Lower lobe of right lung (tissue), 2 donors: ENCODE measurements around the gene HEXIM1. TPM values are rescaled to one million over a fixed set of nuclear protein-coding genes. Genes with fewer than 3 reads are reported as not detected.
A peak's percentile ranks its signal among the peaks of the same experiment; 100 is the strongest.

Experiments used
- ATAC-seq, 2 donors: fragments of 200-7000 bp; cut with Tn5 transposase; one replicate each; pipeline ENCODE4 v1.9.1; 2020 to 2022; ENCODE audit warnings: mild to moderate bottlenecking in 2 of 2, moderate library complexity in 2 of 2
- DNase-seq: peaks from one replicate; pipeline ENCODE4 v3.0.0-alpha.2; 2020
- H3K27ac ChIP-seq: fragments of 200-600 bp; one replicate; pipeline ENCODE4 v1.8.0; 2022
- H3K27me3 ChIP-seq: fragments of 200-600 bp; one replicate; pipeline ENCODE4 v1.8.0; 2022; ENCODE audit warnings: low read depth
- H3K36me3 ChIP-seq: fragments of 200-600 bp; one replicate; pipeline ENCODE4 v1.8.0; 2022; ENCODE audit warnings: mild to moderate bottlenecking
- H3K4me1 ChIP-seq: fragments of 200-600 bp; one replicate; pipeline ENCODE4 v1.8.0; 2022
- H3K4me3 ChIP-seq: fragments of 200-600 bp; one replicate; pipeline ENCODE4 v1.8.0; 2022; ENCODE audit warnings: mild to moderate bottlenecking
- H3K9me3 ChIP-seq: fragments of 200-600 bp; one replicate; pipeline ENCODE4 v1.8.0; 2022
- intact Hi-C: fragments of 100-400 bp; cut with DNase I; formaldehyde crosslinking; loops from one replicate; pipeline ENCODE4 v1.11.0; 2022
- total RNA-seq: library from RNA; stranded (reverse); fragmentation: NEBNext Ultra II Directional; extraction: Animal tissue kit (Norgen Biotek cat#: 25700); gene quantifications from one replicate; pipeline ENCODE4 v1.2.1, GENCODE V29; 2021
- TF ChIP-seq, protein P1 (sequence below): fragments of 200-600 bp; IDR thresholded peaks from one replicate; pipeline ENCODE4 v1.8.0; 2022; ENCODE audit warnings: antibody characterized with exemption, mild to moderate bottlenecking
- donor health status: DM: no; HTN: yes; CAD: no; lungs with severe emphysema.

HEXIM1 gene
- total RNA-seq, 1 donor from 2014 or later: 33.9 TPM

DNA sequence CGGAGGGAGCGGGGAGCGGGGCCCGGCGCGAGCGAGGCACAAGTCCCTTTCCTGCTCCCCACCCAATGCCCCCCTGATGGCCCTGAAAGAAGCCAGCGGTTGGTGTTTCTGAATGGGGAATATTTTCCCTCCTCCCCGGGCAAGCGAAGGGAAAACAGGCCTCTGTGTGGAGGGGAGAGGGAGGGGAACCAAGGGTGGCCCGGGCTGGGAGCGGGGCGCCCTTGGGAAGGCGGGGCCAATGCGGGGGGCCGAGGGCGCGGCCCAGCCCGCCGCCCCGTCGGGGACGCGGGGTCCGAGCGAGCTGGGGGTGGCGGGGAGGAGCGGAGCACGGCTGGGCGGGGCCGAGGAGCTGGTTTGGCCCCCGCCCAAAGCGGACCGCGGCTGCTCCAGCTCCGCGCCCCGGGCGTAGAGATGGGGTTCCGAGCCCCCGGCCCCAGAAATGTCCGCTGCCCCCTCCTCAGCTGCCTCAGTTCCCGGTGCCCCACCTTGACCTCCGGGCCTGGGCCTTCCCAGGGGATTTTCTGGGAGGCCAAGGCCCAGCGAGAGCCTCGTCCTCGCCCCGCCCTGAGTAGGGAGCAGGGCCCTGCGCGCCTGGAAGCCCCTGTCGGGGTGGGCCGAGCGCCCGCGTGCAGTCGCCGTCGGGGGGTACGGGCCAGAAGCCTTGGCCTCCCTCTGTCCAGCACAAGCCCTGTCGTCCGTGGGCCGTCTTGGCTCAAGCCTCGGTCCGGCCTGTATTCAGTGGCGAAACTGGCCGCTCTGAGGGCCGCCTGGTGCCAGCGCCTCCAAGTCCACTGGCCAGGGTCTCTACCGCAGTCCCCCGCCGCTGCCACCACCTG lies 3.9 kb upstream of the HEXIM1 start:
- Histone ChIP-seq H3K9me3 (no peaks in the 10 kb centered on the region), H3K4me3 (peak overlapping the region; percentile 58), H3K27ac (peak overlapping the region; percentile 85), H3K4me1 (peaks cover 25% of the 10 kb centered on the region), H3K27me3 (no peaks in the 10 kb centered on the region), H3K36me3 (no peaks in the 10 kb centered on the region)
- ATAC-seq (peak; percentile 10 to 11), DNase-seq (peak; percentile 66)
- intact Hi-C loops: no loop called here
- TF ChIP-seq, protein P1, sequence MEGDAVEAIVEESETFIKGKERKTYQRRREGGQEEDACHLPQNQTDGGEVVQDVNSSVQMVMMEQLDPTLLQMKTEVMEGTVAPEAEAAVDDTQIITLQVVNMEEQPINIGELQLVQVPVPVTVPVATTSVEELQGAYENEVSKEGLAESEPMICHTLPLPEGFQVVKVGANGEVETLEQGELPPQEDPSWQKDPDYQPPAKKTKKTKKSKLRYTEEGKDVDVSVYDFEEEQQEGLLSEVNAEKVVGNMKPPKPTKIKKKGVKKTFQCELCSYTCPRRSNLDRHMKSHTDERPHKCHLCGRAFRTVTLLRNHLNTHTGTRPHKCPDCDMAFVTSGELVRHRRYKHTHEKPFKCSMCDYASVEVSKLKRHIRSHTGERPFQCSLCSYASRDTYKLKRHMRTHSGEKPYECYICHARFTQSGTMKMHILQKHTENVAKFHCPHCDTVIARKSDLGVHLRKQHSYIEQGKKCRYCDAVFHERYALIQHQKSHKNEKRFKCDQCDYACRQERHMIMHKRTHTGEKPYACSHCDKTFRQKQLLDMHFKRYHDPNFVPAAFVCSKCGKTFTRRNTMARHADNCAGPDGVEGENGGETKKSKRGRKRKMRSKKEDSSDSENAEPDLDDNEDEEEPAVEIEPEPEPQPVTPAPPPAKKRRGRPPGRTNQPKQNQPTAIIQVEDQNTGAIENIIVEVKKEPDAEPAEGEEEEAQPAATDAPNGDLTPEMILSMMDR: no peak

DNA sequence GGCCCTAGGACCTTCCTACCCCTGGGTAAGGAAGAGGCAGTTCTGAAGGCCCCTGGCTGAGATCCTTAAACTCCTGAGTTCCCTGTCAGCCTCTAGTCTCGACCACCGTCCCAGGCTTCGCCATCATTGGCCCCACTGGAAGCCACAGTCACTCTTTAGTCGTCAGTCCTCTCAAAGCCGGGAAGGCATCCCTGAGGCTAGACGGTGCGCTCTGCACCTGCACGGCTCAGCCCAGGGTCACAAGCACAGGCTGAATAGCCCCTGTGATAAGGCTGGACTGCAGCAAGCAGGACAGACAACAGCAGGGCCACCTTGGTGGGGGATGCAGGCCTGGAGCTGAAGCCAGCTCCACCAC lies 3.3 kb upstream of the HEXIM1 start:
- Histone ChIP-seq H3K4me3 (peak overlapping the region; percentile 58), H3K9me3 (no peaks in the 10 kb centered on the region), H3K36me3 (no peaks in the 10 kb centered on the region), H3K27me3 (no peaks in the 10 kb centered on the region), H3K27ac (peak overlapping the region; percentile 85), H3K4me1 (peaks cover 25% of the 10 kb centered on the region)
- TF ChIP-seq, protein P1: no peak
- DNase-seq (no peak), ATAC-seq (no peak)
- intact Hi-C loops: no loop called here

DNA sequence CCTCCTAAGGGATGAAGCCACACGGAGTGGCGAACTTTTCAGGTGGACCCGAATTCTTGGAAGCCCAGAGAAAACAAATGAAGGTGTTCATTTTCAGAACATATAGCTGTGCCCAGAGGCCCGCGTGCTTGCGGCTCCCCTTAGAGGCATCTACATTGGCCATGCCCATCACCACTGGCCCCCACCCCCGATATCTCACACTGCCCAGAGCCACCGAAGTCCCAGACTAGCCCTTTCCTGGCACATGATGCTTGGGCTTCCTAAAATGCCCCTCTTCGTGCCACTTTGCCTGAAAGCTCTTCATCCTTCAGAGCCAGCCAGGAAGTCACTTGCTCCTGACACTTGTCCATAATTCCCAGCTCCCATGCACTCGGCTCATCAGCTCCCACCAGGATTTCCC lies 2.1 kb upstream of the HEXIM1 start:
- H3K27ac ChIP-seq: peak overlapping the region; percentile 98
- H3K36me3 ChIP-seq: no peaks in the 10 kb centered on the region
- H3K4me3 ChIP-seq: no peak overlapping the region
- DNase-seq: no peak
- no peaks in the 10 kb centered on the region for H3K27me3 ChIP-seq
- no peak for ATAC-seq
- intact Hi-C loops: no loop called here
- H3K9me3 ChIP-seq: no peaks in the 10 kb centered on the region
- peaks cover 37% of the 10 kb centered on the region for H3K4me1 ChIP-seq
- TF ChIP-seq, protein P1: no peak

DNA sequence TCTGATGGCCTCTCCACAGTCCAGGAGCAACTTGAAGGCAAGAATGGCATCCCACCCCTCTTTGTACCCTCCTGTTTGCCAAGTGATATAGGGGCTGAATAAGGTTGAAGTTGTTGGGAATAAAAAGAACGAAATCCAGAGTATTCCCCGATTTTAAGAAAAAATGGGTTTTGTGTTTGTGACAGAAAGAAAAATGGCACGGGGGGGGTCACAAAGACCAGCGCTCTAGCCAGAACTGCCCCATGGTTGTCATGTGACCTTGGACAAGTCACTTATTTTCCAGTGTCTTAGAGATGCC lies 1.7 kb upstream of the HEXIM1 start:
- Histone ChIP-seq H3K27ac (peak overlapping the region; percentile 98), H3K9me3 (no peaks in the 10 kb centered on the region), H3K27me3 (no peaks in the 10 kb centered on the region), H3K36me3 (no peaks in the 10 kb centered on the region), H3K4me3 (peak overlapping the region; percentile 71), H3K4me1 (peaks cover 41% of the 10 kb centered on the region)
- TF ChIP-seq, protein P1: no peak
- intact Hi-C loops: no loop called here
- DNase-seq (no peak), ATAC-seq (no peak)

DNA sequence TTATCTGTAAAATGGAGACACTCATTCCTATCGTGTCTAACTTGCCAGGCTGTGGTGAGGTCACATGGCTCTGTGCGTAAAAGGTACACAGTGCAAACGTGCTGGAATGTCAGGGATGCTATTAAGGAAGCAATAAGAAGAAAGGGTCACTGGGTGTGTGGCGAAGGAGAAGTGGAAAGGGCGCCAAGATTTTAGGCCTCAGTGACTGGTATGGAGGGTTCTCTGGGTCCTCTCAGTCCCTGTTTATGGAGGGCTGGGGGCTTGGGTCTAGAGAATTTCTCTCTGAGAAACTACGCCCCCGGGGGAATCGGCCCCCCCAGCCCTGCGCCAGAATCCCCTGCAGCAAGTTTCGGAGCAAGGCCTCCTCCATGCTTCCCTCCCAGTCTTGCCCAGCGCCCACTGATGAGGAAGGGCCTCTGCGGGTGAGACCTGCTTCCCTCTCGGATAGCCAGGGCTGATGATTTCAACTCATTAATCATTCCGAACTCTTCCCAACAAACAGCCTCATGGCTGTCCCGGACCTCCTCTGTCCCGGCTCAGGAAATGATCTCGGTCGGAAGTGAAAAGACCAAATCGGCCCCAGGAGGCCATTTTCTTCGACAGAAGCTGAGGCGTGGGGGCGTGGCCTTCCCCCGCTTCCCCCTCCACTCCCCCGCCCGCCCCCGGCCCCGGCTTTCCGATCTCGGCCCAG lies 1.2 kb upstream of the HEXIM1 start:
- intact Hi-C loops: no loop called here

More for the DNA sequence above, 1.2 kb upstream of the HEXIM1 start:
- peaks cover 46% of the 10 kb centered on the region for H3K4me1 ChIP-seq
- no peaks in the 10 kb centered on the region for H3K36me3 ChIP-seq
- DNase-seq: peak; percentile 67
- TF ChIP-seq, protein P1: no peak
- peak overlapping the region; percentile 98 for H3K27ac ChIP-seq
- H3K27me3 ChIP-seq: no peaks in the 10 kb centered on the region
- ATAC-seq: peak; percentile 20 to 30
- no peaks in the 10 kb centered on the region for H3K9me3 ChIP-seq
- H3K4me3 ChIP-seq: peak overlapping the region; percentile 71
